GM12892 (cell line): Measurements from ENCODE around the gene CH25H.

Experiments used
- POLR2A ChIP-seq: IDR thresholded peaks from 2 replicates; pipeline ENCODE4 v1.6.1; 2011; ENCODE audit warnings: low read depth, low read length, control low read depth
- POLR2AphosphoS5 ChIP-seq: IDR thresholded peaks from 2 replicates; pipeline ENCODE4 v1.6.1; 2011; ENCODE audit warnings: low read depth, low read length, control low read depth
- TAF1 ChIP-seq: IDR thresholded peaks from 2 replicates; pipeline ENCODE4 v1.6.1; 2011; ENCODE audit warnings: low read depth, mild to moderate bottlenecking, control low read depth, low read length, borderline replicate concordance

DNA sequence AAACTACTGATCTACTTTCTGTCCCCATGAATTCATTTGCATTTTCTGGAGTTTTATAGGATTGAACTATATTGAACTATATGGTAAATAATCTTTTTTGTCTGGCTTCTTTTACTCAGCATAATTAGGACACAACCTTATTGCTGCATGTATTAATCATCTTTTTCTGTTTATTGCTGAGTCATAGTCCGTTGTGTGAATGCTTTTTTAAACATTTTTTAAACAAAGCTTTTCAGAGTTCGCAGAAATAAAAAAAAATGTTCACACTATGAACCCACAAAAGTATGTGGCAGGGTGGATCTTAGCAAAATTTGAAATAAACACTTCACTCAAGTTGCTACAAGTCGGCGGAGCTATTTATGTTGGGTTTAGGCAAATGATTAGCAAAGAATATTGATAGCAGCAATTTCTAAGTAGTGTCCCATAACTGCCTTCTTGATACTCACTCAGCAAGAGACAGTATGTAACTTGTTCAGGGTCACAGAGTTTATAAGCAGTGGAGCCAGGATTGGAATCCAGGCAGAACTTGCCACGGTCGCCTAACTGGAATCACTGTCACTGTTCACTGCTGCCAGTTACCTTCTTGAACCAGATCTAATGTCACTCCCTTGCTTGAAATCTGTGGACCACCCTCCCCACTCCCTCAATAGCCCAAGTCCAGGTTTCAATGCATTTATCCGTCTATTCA, 5.6 kb downstream of the CH25H start:
- no peak for TF ChIP-seq POLR2A
- no peak for TF ChIP-seq POLR2AphosphoS5
- no peak for TF ChIP-seq TAF1
